Kidney tubule cell (primary cell): Measurements from ENCODE around the gene KRABD2.
"Not testable (repeated sequence)": the region's sequence is repeated elsewhere in the genome, so short reads cannot be mapped to it uniquely, and the experiment has no call there.

Experiments used
- DNase-seq: peaks from one replicate; pipeline ENCODE4 v3.0.0-alpha.2; 2018; ENCODE audit warnings: low spot score

The KRABD2 gene

GRCh38 chr17:8376271-8377067, at the start of gene KRABD2:
Gene KRABD2 (minus strand): TSS chr17:8376704.
- peak; percentile 91 for DNase-seq

- DNase-seq, result peak; percentile 57
Measured at GRCh38 chr17:8421571-8421970, 45.1 kb upstream of the KRABD2 start.

- peak; percentile 58 for DNase-seq
Measured at GRCh38 chr17:8420041-8420934, 43.8 kb upstream of the KRABD2 start.

GRCh38 chr17:8419305-8419704, 42.8 kb upstream of the KRABD2 start:
- DNase-seq, result no peak

GRCh38 chr17:8418471-8418870, 42.0 kb upstream of the KRABD2 start:
- no peak for DNase-seq

GRCh38 chr17:8417806-8418205, 41.3 kb upstream of the KRABD2 start:
- no peak for DNase-seq

GRCh38 chr17:8413938-8414337, 37.4 kb upstream of the KRABD2 start:
- no peak for DNase-seq

GRCh38 chr17:8413328-8413727, 36.8 kb upstream of the KRABD2 start:
- no peak for DNase-seq

GRCh38 chr17:8412089-8412488, 35.6 kb upstream of the KRABD2 start:
- no peak for DNase-seq

- no peak for DNase-seq
Measured at GRCh38 chr17:8410883-8411238, 34.4 kb upstream of the KRABD2 start.

GRCh38 chr17:8409966-8410882, 33.7 kb upstream of the KRABD2 start:
- DNase-seq, result peak; percentile 87

- peak; percentile 91 for DNase-seq
Measured at GRCh38 chr17:8408371-8408770, 31.9 kb upstream of the KRABD2 start.

- DNase-seq, result no peak
Measured at GRCh38 chr17:8406174-8406573, 29.7 kb upstream of the KRABD2 start.

GRCh38 chr17:8405499-8406016, 29.1 kb upstream of the KRABD2 start:
- no peak for DNase-seq

GRCh38 chr17:8402921-8403536, 26.5 kb upstream of the KRABD2 start:
- DNase-seq, result no peak

GRCh38 chr17:8401107-8401506, 24.6 kb upstream of the KRABD2 start:
- DNase-seq, result no peak

- DNase-seq, result no peak
Measured at GRCh38 chr17:8398980-8399379, 22.5 kb upstream of the KRABD2 start.

- DNase-seq, result no peak
Measured at GRCh38 chr17:8397636-8398035, 21.1 kb upstream of the KRABD2 start, which contains the start of gene RNF222. Gene RNF222 (minus strand): TSS chr17:8397827. CDS start chr17:8393461, 4,366 bp downstream.

GRCh38 chr17:8394497-8394896, 18.0 kb upstream of the KRABD2 start:
- DNase-seq, result not testable (repeated sequence)

- peak; percentile 88 for DNase-seq
Measured at GRCh38 chr17:8393470-8394231, 17.1 kb upstream of the KRABD2 start.
